Omental fat pad (tissue), 4 donors: Measurements from ENCODE around the gene CPNE8. TPM values are rescaled to one million over a fixed set of nuclear protein-coding genes. Genes with fewer than 3 reads are reported as not detected.
A peak's percentile ranks its signal among the peaks of the same experiment; 100 is the strongest.

Experiments used
- ATAC-seq: fragments of 150-250 bp; one replicate; pipeline ENCODE4 v1.9.1; 2016; ENCODE audit warnings: mild to moderate bottlenecking, moderate library complexity; ENCODE audit not compliant: low FRiP score
- DNase-seq: peaks from one replicate; pipeline ENCODE4 v3.0.0-alpha.2; 2019; ENCODE audit warnings: low spot score
- CTCF ChIP-seq, 3 donors: fragments of 450-650 bp; IDR thresholded peaks; one replicate each; pipeline ENCODE4 v1.5.1; 2016 to 2017; ENCODE audit warnings: antibody characterized with exemption in 3 of 3, mild to moderate bottlenecking in 3 of 3, moderate library complexity in 2 of 3
- total RNA-seq, 4 donors: library from RNA; depleted of rRNA; stranded (reverse); fragments of >200 nt; gene quantifications; one replicate each; pipeline ENCODE4 v1.1.0, GENCODE V29; 2016

CPNE8 gene
- total RNA-seq, 4 donors from 2014 or later, result 16.3 to 42.8 (median 27.3) TPM

- no peak for TF ChIP-seq CTCF (IDR thresholded peaks at IDR 0.05)
- no peak for DNase-seq
- no peak for ATAC-seq
These were observed 18.5 kb downstream of the CPNE8 start for GRCh38 chr12:38886931-38887330.

- TF ChIP-seq CTCF (IDR thresholded peaks at IDR 0.05), result no peak
- peak; percentile 73 for DNase-seq
- ATAC-seq, result peak; percentile 19
These were observed 19.3 kb downstream of the CPNE8 start for GRCh38 chr12:38886064-38886463.

GRCh38 chr12:38884666-38885065, 20.7 kb downstream of the CPNE8 start:
- no peak for DNase-seq
- no peak for TF ChIP-seq CTCF (IDR thresholded peaks at IDR 0.05)
- ATAC-seq, result no peak

GRCh38 chr12:38883629-38884134, 21.7 kb downstream of the CPNE8 start:
- ATAC-seq, result no peak
- no peak for TF ChIP-seq CTCF (IDR thresholded peaks at IDR 0.05)
- no peak for DNase-seq

GRCh38 chr12:38880288-38880687, 25.1 kb downstream of the CPNE8 start:
- ATAC-seq (no peak), DNase-seq (no peak)
- TF ChIP-seq CTCF (IDR thresholded peaks at IDR 0.05), result no peak

- DNase-seq, result no peak
- TF ChIP-seq CTCF (IDR thresholded peaks at IDR 0.05), result no peak
- ATAC-seq, result no peak
These were observed 26.4 kb downstream of the CPNE8 start for GRCh38 chr12:38878986-38879385.

- DNase-seq (no peak), ATAC-seq (no peak)
- TF ChIP-seq CTCF (IDR thresholded peaks at IDR 0.05), result no peak
These were observed 27.1 kb downstream of the CPNE8 start for GRCh38 chr12:38878333-38878705.
